ENCODE data around the gene SPOPL.

DNA sequence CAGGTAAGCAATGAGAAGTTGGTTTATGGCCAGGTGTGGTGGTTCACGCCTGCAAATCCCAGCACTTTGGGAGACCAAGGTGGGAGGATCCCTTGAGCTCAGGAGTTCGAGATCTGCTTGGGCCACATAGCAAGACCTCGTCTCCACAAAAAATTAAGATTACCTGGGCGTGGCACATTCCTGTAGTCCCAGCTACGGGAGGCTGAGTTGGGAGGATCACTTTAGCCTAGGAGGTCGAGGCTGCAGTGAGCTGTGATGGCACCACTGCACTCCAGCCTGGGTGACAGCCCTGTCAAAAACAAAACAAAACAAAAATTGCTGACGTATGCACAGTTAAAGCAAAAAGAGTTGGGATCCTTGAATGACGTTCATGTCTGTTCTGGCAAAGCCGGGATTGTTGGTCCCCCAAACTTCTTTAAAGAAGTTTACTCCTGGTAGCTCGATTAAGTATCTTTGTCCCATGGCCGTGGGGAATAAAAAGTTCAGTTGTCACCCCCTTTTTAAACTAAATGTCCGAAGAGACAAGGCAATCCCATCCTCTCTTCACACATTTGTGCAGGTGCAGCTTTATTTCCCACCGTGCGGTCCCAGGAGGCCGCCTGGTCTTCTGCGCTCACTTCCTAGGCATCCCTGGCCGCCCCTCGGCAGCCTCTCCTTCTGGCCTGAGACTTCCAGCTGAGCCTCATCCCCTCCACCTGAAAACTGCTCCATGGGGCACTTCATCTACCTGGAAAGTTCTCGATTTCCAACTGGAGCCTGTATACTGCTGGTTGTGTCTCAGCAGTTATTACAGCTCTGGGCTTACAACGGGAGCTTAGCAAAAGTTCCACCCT lies 762 bp upstream of the SPOPL start:
- TF ChIP-seq SIN3A (IDR thresholded peaks at IDR 0.05; ENCODE audit: borderline replicate concordance, insufficient read depth, low read depth, low read length): no peak
- TF ChIP-seq REST (IDR thresholded peaks at IDR 0.05; ENCODE audit: insufficient read depth in 1 of 2, low read depth in 2 of 2, low read length in 1 of 2): no peak
- TF ChIP-seq CTCF (IDR thresholded peaks at IDR 0.05): no peak
- no peak for TF ChIP-seq TCF7L2 (IDR thresholded peaks at IDR 0.05; ENCODE audit: low read depth, low read length)
- no peak for TF ChIP-seq POLR2AphosphoS5 (IDR thresholded peaks at IDR 0.05; ENCODE audit: low read depth, low read length)

Data from Panc1 (cell line).